HEK293 (cell line): ENCODE results near the gene PDZRN4.
A peak's percentile ranks its signal among the peaks of the same experiment; 100 is the strongest.

Experiments used
- CTCF ChIA-PET: fragments of 350-600 bp; formaldehyde crosslinking; extraction: SDS; loops from one replicate; lab custom pipeline; 2021; ENCODE audit warnings: antibody characterized with exemption; lab: Yijun Ruan, JAX
- POLR2A ChIA-PET: fragments of 300-600 bp; formaldehyde crosslinking; extraction: SDS; loops from one replicate; lab custom pipeline; 2020; ENCODE audit warnings: antibody characterized with exemption, inconsistent platforms; lab: Yijun Ruan, JAX
- H3K27ac ChIP-seq: fragments of 200-500 bp; sonication (Bioruptor generic); 2 replicates; pipeline ENCODE4 v1.5.1; 2014; ENCODE audit warnings: low read depth, low read length, control low read depth, inconsistent platforms; ENCODE audit errors: extremely low read depth
- H3K36me3 ChIP-seq, 2 experiments: fragments of 200-500 bp in 1 of 2; sonication (Bioruptor generic) in 1 of 2; 1 replicate in 1 of 2; 2 replicates in 1 of 2; pipeline ENCODE4 v1.5.1; 2014 to 2017; ENCODE audit warnings: inconsistent platforms in 2 of 2, low read length in 2 of 2; ENCODE audit not compliant: control insufficient read depth in 2 of 2, insufficient read depth in 1 of 2
- H3K4me1 ChIP-seq: fragments of 200-500 bp; sonication (Bioruptor generic); 2 replicates; pipeline ENCODE4 v1.5.1; 2014; ENCODE audit warnings: mild to moderate bottlenecking, low read length, inconsistent platforms; ENCODE audit not compliant: control insufficient read depth, insufficient read depth
- H3K4me3 ChIP-seq: 2 replicates; pipeline ENCODE4 v1.5.1; 2011; ENCODE audit warnings: low read depth, mild to moderate bottlenecking, control low read depth, low read length, moderate library complexity
- H3K9me3 ChIP-seq: fragments of 200-500 bp; sonication (Bioruptor generic); 2 replicates; pipeline ENCODE4 v1.5.1; 2014; ENCODE audit warnings: low read depth, low read length, inconsistent platforms; ENCODE audit not compliant: control insufficient read depth, insufficient read depth
- KLF9 ChIP-seq: fragments of 450-650 bp; formaldehyde crosslinking; IDR thresholded peaks from 2 replicates; pipeline ENCODE4 v1.5.1; 2016; ENCODE audit warnings: missing biosample characterization, missing genetic modification characterization, low read depth
- ZBTB8A ChIP-seq: fragments of 450-650 bp; formaldehyde crosslinking; IDR thresholded peaks from 2 replicates; pipeline ENCODE4 v1.5.1; 2016; ENCODE audit warnings: missing biosample characterization, missing genetic modification characterization
- ZNF211 ChIP-seq: fragments of 450-650 bp; formaldehyde crosslinking; IDR thresholded peaks from 2 replicates; pipeline ENCODE4 v1.5.1; 2016; ENCODE audit warnings: low read depth, missing biosample characterization, missing genetic modification characterization
- ZNF510 ChIP-seq: fragments of 450-650 bp; formaldehyde crosslinking; IDR thresholded peaks from 2 replicates; pipeline ENCODE4 v1.5.1; 2018; ENCODE audit warnings: mild to moderate bottlenecking, missing genetic modification characterization, missing biosample characterization; ENCODE audit not compliant: insufficient replicate concordance
- ZNF670 ChIP-seq: fragments of 450-650 bp; formaldehyde crosslinking; IDR thresholded peaks from 2 replicates; pipeline ENCODE4 v1.5.1; 2016; ENCODE audit warnings: missing biosample characterization, missing genetic modification characterization, low read depth
- TF ChIP-seq, protein P1 (sequence below): fragments of 450-650 bp; formaldehyde crosslinking; IDR thresholded peaks from 2 replicates; pipeline ENCODE4 v1.5.1; 2016; ENCODE audit warnings: missing biosample characterization, missing genetic modification characterization, borderline replicate concordance
- TF ChIP-seq, protein P2 (sequence below): fragments of 450-650 bp; formaldehyde crosslinking; IDR thresholded peaks from 2 replicates; pipeline ENCODE4 v1.5.1; 2016; ENCODE audit warnings: missing biosample characterization, missing genetic modification characterization
- TF ChIP-seq, protein P3 (sequence below): fragments of 450-650 bp; formaldehyde crosslinking; IDR thresholded peaks from 2 replicates; pipeline ENCODE4 v1.5.1; 2016; ENCODE audit warnings: missing biosample characterization, missing genetic modification characterization
- TF ChIP-seq, protein P4 (sequence below): fragments of 450-650 bp; formaldehyde crosslinking; IDR thresholded peaks from 2 replicates; pipeline ENCODE4 v1.5.1; 2016; ENCODE audit warnings: missing biosample characterization, missing genetic modification characterization, low read depth
- TF ChIP-seq, protein P5 (sequence below): fragments of 450-650 bp; formaldehyde crosslinking; IDR thresholded peaks from 2 replicates; pipeline ENCODE4 v1.5.1; 2016; ENCODE audit warnings: missing biosample characterization, missing genetic modification characterization
- TF ChIP-seq, protein P6 (sequence below): fragments of 450-650 bp; formaldehyde crosslinking; IDR thresholded peaks from 2 replicates; pipeline ENCODE4 v1.5.1; 2016; ENCODE audit warnings: missing biosample characterization, missing genetic modification characterization
- TF ChIP-seq, protein P7 (sequence below): fragments of 450-650 bp; formaldehyde crosslinking; IDR thresholded peaks from 2 replicates; pipeline ENCODE4 v1.5.1; 2017; ENCODE audit warnings: missing biosample characterization, missing genetic modification characterization
- TF ChIP-seq, protein P8 (sequence below): fragments of 450-650 bp; formaldehyde crosslinking; IDR thresholded peaks from 2 replicates; pipeline ENCODE4 v1.5.1; 2016; ENCODE audit warnings: missing biosample characterization, missing genetic modification characterization
- TF ChIP-seq, protein P9 (sequence below): fragments of 450-650 bp; formaldehyde crosslinking; IDR thresholded peaks from 2 replicates; pipeline ENCODE4 v1.5.1; 2016; ENCODE audit warnings: missing biosample characterization, missing genetic modification characterization

Gene PDZRN4

DNA sequence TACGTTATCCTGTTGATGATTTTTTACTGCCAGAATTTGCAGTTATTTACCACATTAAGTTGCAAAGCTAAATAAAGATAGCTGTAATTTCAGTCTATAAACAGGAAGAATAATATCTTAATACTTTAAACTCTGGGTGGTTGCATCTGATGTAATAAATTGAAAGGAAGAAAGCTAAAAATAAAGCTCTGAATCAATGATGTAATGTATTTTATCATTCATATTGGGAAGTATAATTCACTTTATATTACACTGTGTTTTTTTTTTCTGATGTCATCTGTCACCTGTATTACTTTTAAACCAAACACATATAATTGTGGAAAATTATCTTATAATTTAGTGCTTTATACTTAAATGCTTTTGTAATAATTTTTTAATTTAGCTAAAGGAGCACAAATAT is 37.1 kb downstream of the PDZRN4 start:
- Histone ChIP-seq H3K9me3 (no peaks in the 10 kb centered on the region), H3K27ac (no peak overlapping the region), H3K36me3 (no peaks in the 10 kb centered on the region), H3K4me1 (peaks cover 5% of the 10 kb centered on the region; the same call in 1 of the 2 replicates), H3K4me3 (no peak overlapping the region)
- TF ChIP-seq, protein P1, sequence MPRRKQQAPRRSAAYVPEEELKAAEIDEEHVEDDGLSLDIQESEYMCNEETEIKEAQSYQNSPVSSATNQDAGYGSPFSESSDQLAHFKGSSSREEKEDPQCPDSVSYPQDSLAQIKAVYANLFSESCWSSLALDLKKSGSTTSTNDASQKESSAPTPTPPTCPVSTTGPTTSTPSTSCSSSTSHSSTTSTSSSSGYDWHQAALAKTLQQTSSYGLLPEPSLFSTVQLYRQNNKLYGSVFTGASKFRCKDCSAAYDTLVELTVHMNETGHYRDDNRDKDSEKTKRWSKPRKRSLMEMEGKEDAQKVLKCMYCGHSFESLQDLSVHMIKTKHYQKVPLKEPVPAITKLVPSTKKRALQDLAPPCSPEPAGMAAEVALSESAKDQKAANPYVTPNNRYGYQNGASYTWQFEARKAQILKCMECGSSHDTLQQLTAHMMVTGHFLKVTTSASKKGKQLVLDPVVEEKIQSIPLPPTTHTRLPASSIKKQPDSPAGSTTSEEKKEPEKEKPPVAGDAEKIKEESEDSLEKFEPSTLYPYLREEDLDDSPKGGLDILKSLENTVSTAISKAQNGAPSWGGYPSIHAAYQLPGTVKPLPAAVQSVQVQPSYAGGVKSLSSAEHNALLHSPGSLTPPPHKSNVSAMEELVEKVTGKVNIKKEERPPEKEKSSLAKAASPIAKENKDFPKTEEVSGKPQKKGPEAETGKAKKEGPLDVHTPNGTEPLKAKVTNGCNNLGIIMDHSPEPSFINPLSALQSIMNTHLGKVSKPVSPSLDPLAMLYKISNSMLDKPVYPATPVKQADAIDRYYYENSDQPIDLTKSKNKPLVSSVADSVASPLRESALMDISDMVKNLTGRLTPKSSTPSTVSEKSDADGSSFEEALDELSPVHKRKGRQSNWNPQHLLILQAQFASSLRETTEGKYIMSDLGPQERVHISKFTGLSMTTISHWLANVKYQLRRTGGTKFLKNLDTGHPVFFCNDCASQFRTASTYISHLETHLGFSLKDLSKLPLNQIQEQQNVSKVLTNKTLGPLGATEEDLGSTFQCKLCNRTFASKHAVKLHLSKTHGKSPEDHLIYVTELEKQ (tag by site-specific recombination) = no peak
- TF ChIP-seq, protein P2, sequence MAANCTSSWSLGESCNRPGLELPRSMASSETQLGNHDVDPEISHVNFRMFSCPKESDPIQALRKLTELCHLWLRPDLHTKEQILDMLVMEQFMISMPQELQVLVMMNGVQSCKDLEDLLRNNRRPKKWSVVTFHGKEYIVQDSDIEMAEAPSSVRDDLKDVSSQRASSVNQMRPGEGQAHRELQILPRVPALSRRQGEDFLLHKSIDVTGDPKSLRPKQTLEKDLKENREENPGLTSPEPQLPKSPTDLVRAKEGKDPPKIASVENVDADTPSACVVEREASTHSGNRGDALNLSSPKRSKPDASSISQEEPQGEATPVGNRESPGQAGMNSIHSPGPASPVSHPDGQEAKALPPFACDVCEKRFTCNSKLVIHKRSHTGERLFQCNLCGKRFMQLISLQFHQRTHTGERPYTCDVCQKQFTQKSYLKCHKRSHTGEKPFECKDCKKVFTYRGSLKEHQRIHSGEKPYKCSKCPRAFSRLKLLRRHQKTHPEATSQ = no peak
- TF ChIP-seq, protein P3, sequence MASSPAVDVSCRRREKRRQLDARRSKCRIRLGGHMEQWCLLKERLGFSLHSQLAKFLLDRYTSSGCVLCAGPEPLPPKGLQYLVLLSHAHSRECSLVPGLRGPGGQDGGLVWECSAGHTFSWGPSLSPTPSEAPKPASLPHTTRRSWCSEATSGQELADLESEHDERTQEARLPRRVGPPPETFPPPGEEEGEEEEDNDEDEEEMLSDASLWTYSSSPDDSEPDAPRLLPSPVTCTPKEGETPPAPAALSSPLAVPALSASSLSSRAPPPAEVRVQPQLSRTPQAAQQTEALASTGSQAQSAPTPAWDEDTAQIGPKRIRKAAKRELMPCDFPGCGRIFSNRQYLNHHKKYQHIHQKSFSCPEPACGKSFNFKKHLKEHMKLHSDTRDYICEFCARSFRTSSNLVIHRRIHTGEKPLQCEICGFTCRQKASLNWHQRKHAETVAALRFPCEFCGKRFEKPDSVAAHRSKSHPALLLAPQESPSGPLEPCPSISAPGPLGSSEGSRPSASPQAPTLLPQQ (tag by site-specific recombination) = no peak
- TF ChIP-seq, protein P4, sequence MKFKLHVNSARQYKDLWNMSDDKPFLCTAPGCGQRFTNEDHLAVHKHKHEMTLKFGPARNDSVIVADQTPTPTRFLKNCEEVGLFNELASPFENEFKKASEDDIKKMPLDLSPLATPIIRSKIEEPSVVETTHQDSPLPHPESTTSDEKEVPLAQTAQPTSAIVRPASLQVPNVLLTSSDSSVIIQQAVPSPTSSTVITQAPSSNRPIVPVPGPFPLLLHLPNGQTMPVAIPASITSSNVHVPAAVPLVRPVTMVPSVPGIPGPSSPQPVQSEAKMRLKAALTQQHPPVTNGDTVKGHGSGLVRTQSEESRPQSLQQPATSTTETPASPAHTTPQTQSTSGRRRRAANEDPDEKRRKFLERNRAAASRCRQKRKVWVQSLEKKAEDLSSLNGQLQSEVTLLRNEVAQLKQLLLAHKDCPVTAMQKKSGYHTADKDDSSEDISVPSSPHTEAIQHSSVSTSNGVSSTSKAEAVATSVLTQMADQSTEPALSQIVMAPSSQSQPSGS (tag by site-specific recombination) = peak; percentile 89
- ChIA-PET CTCF (interaction anchor here (0.7 to 1.1 kb wide), 2 partner anchors 12 to 35 kb away, joined by 3 read pairs; no protein-coding TSS in a partner anchor), POLR2A (no interaction called here)

DNA sequence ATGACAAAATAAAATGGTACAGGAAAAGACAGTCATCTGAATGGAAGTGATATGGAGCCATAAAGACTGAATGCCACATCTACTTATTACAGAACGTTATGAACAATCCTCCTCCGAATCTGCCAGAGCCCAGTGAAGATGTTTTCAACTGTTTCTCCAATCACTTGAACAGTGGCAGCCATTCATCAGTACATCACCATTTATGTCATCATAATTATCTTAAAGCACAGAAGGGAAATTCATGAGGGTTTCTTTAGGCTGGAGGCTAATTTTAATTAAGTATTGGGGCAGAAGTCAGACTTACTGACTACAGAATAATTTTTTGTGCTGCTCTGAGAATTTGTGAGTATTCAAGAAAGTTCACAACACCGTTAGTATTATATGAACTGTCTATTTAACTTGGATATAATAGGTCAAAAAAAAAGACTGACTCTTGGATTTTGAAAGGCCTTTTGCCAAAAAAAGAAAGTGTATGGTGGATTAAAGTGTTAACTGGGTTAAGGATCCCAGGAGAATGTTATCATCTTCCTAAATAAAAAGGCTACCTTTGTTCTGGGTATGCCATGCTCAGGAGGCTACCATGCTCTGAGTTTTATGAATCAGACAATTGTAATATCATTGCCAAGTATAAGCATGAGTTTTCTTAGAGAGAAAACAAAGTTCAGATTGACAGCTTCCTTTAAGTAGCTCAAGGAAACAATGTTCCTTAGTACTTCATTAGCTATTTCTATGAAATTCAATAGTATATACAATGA is 40.1 kb downstream of the PDZRN4 start:
- H3K4me1 ChIP-seq = no peaks in the 10 kb centered on the region
- ChIA-PET CTCF (no interaction called here), POLR2A (no interaction called here)
- no peaks in the 10 kb centered on the region for H3K9me3 ChIP-seq
- H3K36me3 ChIP-seq = no peaks in the 10 kb centered on the region
- H3K27ac ChIP-seq = no peak overlapping the region
- no peak overlapping the region for H3K4me3 ChIP-seq
- TF ChIP-seq, protein P5, sequence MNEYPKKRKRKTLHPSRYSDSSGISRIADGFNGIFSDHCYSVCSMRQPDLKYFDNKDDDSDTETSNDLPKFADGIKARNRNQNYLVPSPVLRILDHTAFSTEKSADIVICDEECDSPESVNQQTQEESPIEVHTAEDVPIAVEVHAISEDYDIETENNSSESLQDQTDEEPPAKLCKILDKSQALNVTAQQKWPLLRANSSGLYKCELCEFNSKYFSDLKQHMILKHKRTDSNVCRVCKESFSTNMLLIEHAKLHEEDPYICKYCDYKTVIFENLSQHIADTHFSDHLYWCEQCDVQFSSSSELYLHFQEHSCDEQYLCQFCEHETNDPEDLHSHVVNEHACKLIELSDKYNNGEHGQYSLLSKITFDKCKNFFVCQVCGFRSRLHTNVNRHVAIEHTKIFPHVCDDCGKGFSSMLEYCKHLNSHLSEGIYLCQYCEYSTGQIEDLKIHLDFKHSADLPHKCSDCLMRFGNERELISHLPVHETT (tag by site-specific recombination) = no peak
- TF ChIP-seq, protein P6, sequence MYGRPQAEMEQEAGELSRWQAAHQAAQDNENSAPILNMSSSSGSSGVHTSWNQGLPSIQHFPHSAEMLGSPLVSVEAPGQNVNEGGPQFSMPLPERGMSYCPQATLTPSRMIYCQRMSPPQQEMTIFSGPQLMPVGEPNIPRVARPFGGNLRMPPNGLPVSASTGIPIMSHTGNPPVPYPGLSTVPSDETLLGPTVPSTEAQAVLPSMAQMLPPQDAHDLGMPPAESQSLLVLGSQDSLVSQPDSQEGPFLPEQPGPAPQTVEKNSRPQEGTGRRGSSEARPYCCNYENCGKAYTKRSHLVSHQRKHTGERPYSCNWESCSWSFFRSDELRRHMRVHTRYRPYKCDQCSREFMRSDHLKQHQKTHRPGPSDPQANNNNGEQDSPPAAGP = no peak
- TF ChIP-seq, protein P7, sequence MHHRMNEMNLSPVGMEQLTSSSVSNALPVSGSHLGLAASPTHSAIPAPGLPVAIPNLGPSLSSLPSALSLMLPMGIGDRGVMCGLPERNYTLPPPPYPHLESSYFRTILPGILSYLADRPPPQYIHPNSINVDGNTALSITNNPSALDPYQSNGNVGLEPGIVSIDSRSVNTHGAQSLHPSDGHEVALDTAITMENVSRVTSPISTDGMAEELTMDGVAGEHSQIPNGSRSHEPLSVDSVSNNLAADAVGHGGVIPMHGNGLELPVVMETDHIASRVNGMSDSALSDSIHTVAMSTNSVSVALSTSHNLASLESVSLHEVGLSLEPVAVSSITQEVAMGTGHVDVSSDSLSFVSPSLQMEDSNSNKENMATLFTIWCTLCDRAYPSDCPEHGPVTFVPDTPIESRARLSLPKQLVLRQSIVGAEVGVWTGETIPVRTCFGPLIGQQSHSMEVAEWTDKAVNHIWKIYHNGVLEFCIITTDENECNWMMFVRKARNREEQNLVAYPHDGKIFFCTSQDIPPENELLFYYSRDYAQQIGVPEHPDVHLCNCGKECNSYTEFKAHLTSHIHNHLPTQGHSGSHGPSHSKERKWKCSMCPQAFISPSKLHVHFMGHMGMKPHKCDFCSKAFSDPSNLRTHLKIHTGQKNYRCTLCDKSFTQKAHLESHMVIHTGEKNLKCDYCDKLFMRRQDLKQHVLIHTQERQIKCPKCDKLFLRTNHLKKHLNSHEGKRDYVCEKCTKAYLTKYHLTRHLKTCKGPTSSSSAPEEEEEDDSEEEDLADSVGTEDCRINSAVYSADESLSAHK (tag by site-specific recombination) = no peak
- TF ChIP-seq ZBTB8A (tag by site-specific recombination) (no peak), KLF9 (tag by site-specific recombination) (no peak), ZNF211 (no peak), ZNF510 (tag by site-specific recombination) (no peak), ZNF670 (tag by site-specific recombination) (no peak)
- TF ChIP-seq, protein P8, sequence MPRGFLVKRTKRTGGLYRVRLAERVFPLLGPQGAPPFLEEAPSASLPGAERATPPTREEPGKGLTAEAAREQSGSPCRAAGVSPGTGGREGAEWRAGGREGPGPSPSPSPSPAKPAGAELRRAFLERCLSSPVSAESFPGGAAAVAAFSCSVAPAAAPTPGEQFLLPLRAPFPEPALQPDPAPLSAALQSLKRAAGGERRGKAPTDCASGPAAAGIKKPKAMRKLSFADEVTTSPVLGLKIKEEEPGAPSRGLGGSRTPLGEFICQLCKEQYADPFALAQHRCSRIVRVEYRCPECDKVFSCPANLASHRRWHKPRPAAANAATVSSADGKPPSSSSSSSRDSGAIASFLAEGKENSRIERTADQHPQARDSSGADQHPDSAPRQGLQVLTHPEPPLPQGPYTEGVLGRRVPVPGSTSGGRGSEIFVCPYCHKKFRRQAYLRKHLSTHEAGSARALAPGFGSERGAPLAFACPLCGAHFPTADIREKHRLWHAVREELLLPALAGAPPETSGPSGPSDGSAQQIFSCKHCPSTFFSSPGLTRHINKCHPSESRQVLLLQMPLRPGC (tag by site-specific recombination) = no peak
- TF ChIP-seq, protein P9, sequence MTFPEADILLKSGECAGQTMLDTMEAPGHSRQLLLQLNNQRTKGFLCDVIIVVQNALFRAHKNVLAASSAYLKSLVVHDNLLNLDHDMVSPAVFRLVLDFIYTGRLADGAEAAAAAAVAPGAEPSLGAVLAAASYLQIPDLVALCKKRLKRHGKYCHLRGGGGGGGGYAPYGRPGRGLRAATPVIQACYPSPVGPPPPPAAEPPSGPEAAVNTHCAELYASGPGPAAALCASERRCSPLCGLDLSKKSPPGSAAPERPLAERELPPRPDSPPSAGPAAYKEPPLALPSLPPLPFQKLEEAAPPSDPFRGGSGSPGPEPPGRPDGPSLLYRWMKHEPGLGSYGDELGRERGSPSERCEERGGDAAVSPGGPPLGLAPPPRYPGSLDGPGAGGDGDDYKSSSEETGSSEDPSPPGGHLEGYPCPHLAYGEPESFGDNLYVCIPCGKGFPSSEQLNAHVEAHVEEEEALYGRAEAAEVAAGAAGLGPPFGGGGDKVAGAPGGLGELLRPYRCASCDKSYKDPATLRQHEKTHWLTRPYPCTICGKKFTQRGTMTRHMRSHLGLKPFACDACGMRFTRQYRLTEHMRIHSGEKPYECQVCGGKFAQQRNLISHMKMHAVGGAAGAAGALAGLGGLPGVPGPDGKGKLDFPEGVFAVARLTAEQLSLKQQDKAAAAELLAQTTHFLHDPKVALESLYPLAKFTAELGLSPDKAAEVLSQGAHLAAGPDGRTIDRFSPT (tag by site-specific recombination) = no peak
